ENCODE data around the gene DIP2C.

GRCh38 chr10:513393-513792 lies 176.1 kb downstream of the DIP2C start:
- TF ChIP-seq TAF1 (IDR thresholded peaks at IDR 0.05; ENCODE audit: borderline replicate concordance, low read depth, low read length) = no peak
- TF ChIP-seq POLR2A (IDR thresholded peaks at IDR 0.05; ENCODE audit: low read depth, low read length) = no peak
- TF ChIP-seq POLR2AphosphoS5 (IDR thresholded peaks at IDR 0.05; ENCODE audit: low read depth, low read length) = no peak

All from GM12892 (cell line).